Suprapubic skin (tissue), 3 donors: ENCODE measurements around the gene LRFN2.

Experiments used
- POLR2AphosphoS5 ChIP-seq, 3 donors: sonication (generic); formaldehyde crosslinking; IDR thresholded peaks; one replicate each; pipeline ENCODE4 v1.6.1; 2017; ENCODE audit warnings: antibody characterized with exemption in 3 of 3
- TF ChIP-seq, protein P1 (sequence below), 2 donors: fragments of 200-600 bp in 1 of 2; fragments of 450-650 bp in 1 of 2; sonication (generic) in 1 of 2; IDR thresholded peaks; one replicate each; pipeline ENCODE4 v1.5.1; 2016 to 2019; ENCODE audit warnings: antibody characterized with exemption in 2 of 2, mild to moderate bottlenecking in 1 of 2, moderate library complexity in 1 of 2

- TF ChIP-seq, protein P1, sequence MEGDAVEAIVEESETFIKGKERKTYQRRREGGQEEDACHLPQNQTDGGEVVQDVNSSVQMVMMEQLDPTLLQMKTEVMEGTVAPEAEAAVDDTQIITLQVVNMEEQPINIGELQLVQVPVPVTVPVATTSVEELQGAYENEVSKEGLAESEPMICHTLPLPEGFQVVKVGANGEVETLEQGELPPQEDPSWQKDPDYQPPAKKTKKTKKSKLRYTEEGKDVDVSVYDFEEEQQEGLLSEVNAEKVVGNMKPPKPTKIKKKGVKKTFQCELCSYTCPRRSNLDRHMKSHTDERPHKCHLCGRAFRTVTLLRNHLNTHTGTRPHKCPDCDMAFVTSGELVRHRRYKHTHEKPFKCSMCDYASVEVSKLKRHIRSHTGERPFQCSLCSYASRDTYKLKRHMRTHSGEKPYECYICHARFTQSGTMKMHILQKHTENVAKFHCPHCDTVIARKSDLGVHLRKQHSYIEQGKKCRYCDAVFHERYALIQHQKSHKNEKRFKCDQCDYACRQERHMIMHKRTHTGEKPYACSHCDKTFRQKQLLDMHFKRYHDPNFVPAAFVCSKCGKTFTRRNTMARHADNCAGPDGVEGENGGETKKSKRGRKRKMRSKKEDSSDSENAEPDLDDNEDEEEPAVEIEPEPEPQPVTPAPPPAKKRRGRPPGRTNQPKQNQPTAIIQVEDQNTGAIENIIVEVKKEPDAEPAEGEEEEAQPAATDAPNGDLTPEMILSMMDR (IDR thresholded peaks at IDR 0.05) = no peak
- TF ChIP-seq POLR2AphosphoS5 (IDR thresholded peaks at IDR 0.05) = no peak
Measured at GRCh38 chr6:40630051-40630450, 42.9 kb upstream of the LRFN2 start.
